HG03196 (cell line): Measurements from ENCODE around the gene KRT73.

ENCODE experiments used
- ATAC-seq: cut with Tn5 transposase; IDR thresholded peaks from one replicate; pipeline ENCODE4 v1.9.1; 2021; ENCODE audit not compliant: unreplicated experiment

KRT73 gene

DNA sequence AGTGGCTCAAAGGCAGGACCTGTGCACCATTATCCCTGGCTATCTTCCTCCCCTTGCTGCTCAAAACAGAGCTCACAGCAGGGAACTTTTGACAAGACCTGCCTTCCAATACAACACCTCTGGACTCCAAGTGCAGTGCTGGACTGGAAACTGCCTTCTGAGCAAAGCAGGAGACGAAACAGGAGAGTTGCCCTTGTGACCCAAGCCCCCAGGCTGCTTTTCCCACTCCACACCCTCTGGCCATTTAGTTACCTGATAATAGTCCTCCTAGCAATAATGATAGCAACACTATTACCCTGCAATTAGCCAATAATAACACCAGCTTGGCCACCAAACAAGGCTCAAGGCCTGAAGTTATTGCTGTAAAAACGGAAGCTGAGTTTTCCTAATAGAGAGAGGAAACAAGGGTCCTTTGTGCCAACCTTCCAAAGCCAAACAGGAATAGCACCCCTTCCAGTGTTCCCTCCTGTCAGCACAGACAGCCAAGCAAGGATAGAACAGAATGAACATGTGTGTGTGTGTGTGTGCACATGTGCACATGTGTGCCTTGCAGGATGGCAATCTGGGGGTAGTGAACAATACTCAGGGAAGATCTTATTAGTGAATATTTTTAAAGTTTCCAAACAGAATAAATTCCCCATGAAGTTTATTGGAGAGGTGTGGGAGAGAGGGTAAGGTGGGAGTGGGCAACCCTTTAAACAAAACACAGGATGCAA, 9.2 kb upstream of the KRT73 start:
- ATAC-seq = no peak

DNA sequence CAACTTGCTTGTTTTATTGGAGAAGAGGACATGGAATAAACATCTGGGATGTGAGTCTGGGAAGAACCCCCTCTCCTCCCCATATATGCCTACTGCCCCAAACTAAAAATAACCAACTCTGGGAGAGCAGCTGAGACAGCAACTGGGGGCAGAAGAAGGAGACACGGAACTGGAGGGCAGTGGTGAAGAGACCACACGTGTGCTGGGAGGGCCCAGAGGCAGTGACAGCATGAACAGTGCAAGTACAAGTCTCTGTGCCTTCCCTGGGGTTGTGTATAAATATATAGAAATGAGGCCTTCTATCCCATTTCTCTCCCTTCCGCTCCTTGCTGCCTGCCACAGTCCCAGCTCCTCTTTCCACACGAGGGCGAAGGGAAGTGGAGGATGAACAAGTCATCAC, 4.0 kb upstream of the KRT73 start:
- ATAC-seq = no peak

DNA sequence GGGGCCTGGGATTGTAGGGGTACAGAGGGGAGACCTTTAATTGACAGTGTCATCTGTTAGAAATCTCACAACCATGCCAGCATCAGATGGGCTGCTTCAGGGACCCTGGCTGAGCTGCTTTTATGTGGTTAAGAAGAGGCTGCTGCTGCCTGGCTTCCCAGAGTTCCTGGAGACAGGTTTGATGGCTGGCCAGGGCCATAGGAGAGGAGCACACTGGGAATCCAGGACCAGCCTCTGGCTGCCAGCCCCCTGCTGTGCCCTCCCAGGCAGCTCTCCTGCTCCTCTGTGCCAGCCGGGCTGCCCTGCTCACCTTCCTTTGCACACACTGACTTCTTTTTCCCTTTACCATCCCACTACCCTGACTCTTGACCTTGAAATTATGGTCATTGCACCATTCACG, 507 bp upstream of the KRT73 start:
- ATAC-seq = no peak

DNA sequence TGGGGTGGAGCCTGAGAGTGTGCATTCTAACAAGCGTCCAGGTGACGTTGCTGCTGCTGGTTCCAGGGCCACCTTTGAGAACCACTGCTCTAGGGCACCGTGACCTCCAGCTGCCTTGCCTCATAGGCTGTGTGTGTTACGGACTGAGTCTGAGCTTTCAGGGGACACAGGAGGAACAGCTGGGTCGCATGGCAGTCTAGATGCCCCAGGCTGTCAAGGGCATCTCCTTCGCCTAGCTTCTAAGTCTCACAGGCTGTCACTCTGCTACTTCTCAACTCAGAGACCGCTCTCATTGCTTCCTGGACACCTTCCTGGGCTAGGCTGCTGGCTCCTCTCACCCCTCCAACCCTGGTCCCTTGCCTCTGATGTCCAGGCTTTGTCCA, 965 bp downstream of the KRT73 start:
- ATAC-seq = no peak

DNA sequence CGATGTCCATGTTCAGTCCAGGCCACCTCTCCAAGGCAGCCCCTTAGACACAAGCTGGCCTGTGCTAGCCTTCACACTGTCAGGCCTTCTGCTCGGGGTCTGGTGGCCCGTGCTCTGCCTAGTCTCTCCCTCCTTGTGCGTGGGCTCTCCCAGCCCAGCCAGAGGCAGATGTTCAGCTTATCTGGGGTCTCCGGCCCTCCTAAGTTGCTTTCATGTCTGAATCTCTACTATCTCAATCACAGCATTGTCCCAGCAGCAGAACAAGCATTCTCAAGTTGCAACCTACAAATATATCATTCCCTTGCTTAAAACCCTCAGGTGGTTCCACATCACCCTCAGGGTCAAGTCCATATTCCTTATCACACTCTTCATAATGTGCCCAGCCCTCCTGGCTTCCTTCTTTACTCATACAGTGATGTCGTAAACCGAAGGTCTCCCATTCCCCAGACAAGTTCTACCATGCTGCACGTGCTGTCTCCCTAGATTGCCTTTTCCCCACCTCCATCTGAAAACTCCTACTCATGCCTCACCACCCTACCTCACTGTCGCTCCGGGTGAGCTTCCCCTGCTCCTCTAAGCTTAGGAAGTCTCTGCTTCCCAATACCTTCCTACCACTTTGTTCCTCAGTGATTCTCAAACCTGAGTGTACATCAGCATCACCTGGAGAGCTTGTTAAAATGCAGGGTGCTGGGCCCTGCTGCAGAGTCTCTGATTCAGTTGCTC, 1.5 kb downstream of the KRT73 start:
- ATAC-seq = no peak

DNA sequence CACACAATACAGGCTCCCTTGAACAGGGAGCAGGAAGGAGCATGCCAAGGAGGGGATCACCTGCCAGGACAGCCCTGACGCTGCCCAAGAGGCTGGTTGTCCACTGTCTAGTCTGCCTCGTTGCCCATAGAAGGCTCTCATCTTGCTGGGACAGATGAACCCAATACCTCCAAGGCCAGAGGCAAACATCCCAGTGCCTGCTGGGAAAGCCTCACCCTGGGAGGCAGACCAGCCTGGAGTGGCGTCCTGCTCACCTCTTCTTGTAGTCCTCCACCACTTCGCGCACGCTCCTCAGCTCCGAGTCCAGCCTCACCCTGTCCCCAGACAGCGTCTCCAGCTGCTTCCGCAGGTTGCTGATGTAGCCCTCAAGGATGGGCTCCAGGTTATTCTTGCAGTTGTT, 2.4 kb downstream of the KRT73 start:
- ATAC-seq = no peak

DNA sequence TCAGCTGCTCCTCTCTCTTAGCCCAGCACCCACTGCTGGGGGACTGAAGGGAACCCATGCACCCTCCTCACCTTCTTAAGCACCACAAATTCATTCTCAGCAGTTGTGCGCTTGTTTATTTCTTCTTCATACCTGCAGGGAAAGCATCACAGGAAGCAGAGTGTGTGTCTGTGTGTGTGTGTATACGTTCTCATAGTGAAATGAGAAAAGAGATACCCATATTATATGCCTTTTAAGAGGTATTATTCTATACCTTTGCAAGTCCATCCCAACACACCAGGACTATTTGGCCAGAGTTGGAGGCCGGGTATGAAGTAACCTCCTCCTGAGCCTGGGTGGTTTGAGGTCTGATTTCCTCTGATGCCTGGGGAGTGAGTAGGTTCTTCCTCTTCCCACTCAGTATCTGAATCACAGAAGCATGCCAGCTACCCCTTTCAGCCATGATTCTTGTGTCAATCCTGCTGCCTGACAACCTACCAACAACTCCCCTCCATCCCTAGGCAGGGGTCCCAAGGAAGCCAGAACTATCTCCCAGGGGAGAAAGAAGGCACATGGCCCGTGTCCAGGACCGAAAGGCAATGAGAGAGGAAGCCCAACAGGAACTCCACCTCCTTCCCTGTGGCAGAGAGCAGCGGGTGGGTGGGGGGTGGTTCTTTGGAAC, 3.0 kb downstream of the KRT73 start:
- ATAC-seq = no peak

DNA sequence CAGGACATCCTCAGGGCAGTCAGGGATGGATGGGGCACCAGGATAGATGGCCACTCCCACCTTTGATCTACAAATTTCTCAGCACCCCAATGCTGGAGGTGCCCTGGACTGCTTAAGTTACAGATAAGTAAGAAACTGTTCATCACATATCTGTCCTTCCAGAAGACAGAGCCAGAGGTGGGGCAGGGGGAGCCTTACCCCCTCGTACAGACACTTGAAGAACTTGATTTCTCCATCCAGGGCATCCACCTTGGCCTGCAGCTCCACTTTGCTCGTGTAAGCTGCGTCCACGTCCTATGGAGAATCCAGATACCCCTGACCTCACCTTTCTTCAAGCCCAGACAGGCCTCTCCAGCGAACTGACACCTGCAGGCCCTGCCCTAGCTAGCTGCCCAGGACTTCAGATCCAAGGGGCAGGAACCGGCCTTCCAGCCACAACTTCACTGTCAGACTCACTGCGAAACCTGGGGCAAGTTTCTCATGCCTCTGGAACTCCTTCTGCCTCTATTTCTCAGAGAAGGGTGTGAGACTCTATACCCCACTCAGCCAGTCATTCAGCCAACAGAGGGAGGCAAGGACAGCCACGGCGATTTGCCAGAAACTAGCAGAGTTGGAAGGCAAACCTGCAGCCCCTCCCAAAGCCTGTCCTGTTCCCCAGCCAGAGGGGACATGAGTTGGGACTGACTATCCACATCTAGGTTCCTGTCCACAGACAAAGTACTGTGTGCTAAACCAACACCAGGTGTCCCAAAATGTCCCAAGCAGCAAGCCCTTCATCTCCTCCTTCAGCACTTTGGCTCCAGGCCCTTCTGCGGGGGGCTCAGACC, 3.8 kb downstream of the KRT73 start:
- no peak for ATAC-seq

DNA sequence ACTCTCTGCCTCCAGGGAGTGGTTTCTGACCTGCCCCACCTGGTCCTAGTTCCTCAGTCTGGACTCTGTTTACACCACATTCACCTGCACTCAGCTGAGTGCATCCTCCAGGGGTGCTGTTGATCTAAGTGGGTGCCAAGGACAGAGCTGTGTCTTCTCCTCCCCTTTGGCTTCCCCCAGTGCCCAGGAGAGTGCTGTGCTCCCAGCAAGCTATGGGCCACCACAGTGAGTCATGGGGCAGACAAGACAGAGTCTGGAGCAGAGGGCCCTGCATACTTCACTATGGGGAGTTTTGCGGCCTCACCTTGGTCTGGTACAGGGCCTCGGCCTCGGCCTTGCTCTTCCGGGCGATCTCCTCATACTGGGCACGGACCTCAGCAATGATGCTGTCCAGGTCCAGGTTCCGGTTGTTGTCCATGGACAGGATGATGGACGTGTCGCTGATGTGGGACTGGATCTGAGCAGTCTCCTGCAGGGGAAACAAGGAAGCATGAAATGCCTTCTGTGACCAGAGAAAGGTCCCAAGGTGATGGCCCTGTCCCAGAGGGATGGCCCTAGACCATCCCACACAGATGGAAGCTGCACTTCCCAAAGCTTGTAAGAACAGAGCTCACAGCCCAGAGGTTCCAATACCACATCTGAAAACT, 4.9 kb downstream of the KRT73 start:
- ATAC-seq = no peak

DNA sequence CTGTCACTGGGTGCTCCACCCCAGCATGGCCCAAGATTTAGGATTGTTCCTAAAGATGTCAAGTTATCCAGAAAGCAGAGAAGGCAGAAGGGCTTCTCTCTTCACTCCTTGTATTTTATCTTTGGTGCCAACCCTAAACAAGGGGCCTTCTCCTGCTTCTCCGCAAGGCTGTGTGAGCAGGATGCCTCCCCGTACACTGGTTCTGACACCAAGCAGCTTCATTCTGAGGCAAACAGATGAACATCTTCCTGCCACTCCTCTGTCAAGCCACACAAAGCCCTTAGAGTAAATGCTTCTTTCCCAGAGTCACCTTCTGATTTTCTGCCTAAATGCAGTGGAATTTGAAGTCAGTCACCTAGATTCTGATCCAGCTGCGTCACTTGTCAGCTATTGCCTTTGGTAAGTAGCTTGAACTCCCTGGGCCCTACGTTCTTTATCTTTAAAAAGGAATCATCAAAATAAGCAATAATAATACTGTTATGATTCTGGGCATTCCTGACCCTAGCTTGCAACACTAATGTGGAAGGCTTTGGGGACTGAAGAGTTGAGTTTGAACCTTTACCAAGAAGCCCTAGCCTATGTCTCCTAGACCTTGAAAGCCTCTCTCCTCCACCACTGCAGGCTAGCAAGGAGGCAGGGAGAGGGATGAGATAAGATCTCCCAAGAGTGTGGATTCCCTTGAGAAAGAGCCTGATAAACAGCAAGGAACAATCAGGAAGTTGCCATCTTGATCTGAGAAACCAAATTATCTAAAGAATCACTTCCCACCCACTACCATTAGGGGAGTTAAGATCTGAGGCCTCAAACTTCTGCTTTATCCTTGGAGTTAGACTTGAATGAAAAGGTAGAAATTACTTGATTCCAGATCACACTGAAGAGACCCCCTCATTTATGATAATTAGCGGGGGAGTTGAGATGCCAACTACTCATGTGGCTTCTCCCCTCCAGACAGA, 5.7 kb downstream of the KRT73 start:
- ATAC-seq = no peak

DNA sequence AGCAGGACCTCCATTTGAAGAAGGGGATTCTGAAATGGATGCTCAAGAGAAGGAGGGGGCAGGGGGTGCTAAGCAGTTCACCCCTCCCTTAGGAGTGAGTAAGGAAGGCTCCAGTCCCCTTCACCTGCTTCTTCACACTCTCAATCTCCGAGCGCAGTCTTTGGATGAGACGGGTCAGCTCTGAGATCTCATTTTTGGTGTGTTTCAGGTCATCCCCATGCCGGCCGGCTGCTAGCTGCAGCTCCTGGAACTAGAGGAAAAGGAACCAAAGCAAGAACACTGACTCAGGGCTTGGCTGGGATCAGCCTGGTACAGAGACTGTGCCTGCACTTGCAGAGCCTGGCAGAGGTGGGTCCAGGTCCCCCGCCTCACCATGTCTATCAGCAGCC, 7.3 kb downstream of the KRT73 start:
- no peak for ATAC-seq

DNA sequence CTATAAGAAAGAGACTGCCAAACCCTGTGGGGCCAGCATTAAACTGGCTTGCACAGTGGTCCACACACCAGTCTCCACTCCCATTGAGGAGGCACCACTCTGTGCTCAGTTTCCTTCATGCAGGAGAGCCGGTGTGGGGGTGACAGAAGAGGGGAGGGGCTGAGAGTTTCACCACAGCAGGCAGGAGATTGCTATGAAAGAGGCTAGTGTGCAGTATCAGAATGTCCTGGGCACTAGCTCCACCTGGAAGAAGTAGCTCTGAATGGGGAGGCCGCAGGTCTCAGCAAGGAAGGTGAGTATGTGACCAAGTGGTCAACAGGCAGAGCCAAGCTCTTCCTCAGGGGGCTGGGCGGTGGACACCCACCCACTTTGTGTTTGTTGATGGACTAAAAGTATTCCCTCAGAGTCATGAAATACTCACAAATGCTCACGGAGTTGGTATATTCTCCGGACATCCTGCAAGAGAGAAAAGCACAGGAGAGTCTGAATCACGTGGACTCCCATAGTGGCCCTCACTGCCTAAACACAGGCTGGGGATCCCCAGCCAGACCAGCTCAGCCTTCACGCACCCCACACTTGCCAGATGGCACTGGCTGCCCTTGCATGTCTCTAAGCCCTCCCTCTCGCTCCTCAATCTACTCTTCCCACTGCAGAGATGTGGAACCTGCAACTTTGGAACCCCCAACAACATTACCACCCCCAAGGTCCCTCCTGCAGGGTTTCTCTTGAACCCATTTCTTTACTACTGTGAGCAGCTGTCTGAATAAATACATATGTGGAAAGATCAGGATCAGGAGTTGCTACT, 9.3 kb downstream of the KRT73 start:
- no peak for ATAC-seq

DNA sequence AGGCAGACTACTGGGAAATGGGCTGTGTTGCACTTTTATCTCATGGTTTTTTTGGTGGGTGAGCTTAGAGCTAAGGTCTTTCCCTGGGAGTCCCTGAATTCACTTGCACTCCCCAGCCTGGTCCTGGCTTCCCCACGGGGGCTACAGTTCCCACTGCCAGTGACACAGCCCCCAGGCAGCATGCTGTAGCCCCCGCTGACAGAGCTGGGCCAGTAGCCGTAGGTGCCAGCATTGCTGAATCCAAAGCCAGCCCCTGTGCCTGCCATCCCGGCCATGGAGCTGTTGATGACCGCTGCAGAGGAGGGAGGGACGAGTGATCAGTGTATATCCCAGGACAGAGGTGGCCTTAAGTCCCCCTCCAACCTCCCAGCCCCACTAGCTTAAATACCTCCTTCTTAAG, 10.2 kb downstream of the KRT73 start:
- ATAC-seq = no peak

DNA sequence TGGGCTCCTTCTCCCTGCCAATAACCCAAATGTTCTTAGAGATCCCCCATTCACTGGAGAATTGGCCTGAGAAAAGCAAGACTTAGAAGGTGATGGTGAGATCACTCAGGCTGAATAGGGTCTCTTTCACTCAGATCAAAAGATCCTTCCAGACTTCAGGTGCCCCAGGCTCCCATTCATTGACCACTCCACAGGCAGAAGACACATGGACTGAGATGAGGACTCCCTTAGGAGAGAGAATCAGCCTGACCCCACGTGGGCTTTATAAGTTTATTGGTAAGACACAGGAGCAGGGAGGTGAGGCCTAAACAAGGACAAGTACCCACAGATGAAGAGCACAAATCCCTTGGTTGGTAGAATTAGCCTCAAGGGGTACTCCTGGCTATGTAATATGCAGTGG, 11.0 kb downstream of the KRT73 start:
- ATAC-seq = no peak

DNA sequence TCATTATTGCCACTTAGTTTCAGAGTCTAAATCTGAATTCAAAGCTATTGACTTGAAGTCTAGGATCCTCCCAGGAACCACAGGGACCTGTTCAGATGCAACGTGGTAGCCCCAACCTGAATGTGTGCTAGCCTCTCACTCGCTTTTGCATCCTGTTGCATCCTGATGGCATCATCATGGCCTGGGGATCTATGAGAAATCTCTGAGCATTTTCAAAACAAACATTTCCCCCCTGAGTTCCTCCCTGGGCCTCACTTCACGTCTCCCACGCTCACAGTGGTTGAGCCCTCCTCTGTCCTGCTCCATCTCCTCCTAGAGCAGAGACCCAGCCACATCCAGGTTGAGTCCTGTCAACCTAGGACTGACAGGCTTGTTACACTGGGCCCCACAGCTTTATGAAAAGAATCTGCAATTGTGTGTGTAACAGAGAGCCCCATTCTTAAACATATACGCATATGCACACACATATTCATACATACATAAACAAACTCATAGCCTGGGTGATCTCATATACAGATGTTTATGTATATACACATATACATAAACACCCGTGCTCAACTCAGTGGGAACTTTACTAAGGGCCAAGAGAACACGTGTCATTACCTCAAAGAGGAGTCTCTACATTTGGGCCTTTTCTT, 11.7 kb downstream of the KRT73 start:
- no peak for ATAC-seq

DNA sequence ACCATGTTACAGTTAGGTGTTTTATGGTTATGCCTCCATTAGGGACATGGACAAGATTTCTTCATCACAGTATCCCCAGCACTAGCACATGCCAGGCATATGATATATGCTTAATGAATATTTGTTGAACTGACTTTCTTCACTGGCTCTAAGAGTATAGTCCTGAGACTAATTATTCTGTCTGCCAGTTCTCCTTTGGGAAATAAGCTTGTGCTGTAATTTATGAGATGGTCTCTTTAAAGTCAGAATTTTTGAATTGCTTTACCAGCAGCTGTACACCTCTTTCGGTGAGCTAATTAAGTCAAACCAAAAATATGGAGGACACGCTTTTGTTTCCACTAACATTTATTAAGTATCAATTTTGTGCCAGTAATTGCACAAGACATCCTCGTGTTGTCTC, 12.3 kb downstream of the KRT73 start:
- ATAC-seq = no peak

DNA sequence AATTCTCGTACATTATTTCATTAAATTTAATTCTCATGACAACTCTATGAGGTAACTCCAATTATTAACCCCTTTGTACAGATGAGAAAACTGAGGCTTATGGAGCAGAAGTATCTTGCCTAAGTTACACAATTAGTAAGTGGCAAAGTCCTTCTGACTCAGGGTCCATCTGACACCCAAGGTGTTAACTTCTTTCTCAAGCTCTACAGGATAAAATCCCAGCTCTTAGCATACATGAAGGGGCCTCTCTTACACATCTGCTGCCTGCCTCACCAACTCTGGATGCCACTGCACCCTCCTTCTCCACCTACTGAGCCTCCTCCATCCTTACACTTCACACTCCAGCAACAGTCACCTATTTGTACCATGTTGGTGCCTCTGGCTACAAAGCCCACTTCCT, 12.8 kb downstream of the KRT73 start:
- no peak for ATAC-seq

DNA sequence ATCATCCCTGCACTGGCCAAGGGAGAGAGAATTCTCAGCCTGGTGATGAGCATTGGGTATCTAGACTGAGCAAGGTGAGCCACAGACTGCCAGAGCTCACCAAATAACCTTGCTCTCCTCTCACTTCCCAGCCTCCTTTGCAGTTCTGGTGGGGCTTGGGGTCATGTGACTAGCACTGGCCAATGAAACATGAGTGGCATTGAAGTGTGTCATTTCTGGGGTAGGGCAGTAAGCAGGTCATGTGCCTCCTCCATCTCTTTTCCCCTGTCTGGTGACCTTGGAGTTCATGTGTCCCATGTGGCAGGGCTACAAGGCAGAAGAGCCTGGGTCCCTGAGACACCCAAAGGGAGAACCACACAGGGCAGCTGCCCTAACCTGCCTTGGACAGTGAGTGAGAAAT, 13.5 kb downstream of the KRT73 start:
- ATAC-seq = no peak

DNA sequence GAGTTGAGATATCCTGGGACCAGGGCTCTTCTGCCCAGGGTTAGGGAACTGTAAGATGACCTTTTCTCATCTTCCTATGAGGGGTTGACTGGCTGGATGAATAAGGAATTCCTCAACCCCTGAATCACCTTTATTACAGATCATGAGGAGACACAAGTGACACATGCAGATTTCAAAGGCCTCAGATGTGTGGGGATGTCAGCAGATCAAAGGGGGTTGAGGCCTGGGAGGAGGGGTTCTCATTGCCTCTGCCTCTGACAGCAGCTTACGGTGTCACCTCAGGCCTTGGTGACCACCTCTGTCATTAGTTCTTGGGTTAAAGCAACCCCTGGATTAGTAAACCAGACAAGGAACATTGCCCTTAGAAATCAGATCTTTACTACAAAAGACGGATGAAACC, 15.0 kb downstream of the KRT73 start:
- ATAC-seq = no peak
